SKM-1 treated with dmso at 0.1 percent for 144 hours (cell line): ENCODE data around the gene POLR1F.

Source experiments
- DNase-seq: peaks from one replicate; lab custom pipeline; 2025; ENCODE audit not compliant: unreplicated experiment; lab: John Stamatoyannopoulos, UW

POLR1F gene

DNA sequence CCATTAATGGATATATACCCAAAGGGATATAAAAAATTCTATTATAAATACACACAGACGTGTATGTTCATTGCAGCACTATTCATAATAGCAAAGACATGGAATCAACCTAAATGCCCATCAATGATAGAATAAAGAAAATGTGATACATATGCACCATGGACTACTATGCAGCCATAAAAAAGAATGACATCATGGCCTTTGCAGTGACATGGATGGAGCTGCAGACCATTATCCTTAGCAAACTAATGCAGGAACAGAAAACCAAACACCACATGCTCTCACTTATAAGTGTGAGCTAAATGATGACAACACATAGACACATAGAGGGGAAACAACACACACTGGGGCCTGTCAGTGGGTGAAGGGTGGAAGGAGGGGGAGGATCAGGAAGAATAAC is 33.0 kb downstream of the POLR1F start:
- no peak for DNase-seq

DNA sequence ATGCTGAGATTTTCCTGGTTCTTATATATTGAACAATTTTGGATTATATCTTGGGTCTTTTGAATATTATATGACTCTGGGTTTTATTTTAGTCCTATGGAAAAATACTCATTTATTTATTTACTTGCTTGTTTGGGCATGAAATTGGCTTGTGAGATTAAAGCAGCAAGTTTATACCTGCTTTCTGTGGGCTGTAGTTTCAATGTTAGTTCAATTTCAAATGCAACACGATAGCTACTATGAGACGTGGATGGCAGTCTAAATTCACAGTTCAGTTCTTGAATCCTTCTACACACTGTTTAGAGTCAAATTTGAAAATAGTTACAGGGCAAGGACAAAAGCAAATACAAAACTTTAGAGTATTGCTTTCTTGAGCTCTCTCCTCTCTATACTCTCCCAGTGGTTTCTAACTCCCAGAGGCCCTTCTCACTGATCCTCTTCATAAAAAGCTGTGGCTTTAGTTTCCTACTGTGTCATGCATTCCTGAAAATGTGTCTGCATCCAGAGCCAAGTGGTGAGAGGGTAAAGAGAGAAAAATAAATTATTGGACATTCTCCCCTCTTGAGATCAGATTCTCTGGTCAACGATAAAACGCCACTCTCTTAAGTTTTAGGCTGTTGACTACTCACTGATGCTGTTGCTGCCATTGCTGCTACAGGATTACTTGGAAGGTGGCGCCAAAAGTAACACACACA is 34.4 kb downstream of the POLR1F start:
- no peak for DNase-seq

DNA sequence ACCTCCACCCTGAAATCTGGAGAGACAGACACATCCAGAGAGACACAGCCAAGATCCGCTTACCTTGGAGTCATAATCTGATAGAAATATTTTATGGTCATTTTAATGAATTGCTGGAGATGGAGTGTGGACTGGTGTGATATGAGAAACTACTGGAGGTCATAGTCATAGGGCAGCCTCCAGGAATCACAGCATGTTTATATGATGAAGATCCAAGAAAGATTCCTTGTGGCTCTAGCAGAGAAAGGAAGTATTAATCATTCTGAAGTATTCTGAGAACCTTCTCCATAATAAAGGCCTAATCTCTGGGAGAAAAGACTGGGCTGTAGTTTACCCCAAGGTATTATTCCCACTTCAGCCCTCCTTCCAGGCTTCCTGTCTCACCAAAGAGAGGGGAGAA is 38.0 kb downstream of the POLR1F start:
- no peak for DNase-seq

DNA sequence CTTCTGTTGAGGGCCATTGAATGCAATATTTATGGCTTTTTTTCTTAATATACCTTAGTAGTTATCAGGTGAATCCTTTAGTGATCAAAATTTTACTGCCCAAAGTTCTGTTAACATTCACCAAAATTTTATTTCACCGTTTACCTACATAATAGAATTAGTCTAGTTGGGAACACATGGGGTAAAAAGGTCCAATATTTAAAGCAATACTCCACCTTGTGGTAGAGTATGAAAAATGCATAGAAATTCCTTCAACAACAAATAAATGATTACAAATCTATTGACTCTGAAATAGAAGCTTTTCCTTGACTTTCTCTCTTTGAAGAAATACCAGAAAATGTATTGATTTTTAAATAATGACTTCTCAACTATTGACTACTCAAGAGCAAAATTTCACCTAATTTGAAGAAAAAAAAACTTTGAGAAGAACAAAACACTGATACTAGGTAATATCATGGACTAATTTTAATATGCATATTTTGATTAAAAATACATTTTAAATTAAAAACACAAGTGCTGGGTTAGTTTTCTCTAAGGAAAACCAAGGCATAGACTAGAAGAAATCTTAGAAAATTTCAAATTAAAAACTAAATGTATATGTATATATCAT is 43.3 kb downstream of the POLR1F start:
- DNase-seq: peak; percentile 9

DNA sequence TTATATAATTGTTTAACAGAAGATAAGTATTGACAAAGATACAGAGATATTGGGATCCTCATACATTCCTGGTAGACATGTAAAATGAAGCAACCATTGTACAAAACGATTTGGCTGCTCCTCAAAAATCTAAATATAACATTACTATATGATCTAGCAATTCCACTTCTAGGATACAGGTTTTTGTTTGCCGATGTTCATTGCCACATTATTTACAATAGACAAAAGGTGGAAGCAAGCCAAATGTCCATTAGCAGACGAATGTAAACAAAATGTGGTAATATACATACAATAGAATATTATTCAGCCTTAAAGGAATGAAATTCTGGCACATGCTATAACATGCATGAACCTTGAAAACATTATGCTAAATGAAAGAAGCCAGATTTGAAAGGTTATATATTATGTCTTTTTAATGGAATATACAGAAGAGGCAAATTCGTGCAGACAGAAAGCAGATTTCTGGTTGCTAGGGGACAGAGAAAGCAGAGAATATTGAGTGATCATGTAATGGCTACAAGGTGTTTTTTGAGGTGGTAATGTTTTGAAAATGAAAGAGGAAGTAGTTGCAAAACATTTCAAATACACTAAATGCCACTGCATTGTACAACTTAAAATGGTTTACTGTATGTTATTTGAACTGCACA is 44.9 kb downstream of the POLR1F start:
- DNase-seq: no peak

DNA sequence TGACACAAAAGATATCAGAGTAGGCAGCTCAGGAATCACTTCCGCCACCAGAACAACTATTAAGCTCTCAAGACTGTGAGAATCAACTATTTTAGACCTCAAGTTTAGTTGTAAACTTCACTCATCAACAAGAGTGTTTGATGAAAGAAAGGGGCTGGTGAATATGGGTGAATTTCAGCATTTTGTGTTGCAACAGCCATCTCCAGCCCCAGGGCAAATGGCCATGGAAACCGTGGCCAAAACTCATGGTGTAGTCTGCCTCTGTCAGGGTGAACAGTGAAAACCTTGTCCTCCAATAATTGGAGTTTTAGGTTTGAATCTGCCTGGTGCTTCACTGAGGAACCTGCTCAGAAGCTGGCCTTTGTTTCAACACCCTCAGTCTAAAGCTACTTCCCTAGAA is 60.0 kb downstream of the POLR1F start:
- peak; percentile 30 for DNase-seq
